ENCODE results near the gene IFT172. TPM values are rescaled to one million over a fixed set of nuclear protein-coding genes. Genes with fewer than 3 reads are reported as not detected.
A peak's percentile ranks its signal among the peaks of the same experiment; 100 is the strongest.
"Not testable (repeated sequence)": the region's sequence is repeated elsewhere in the genome, so short reads cannot be mapped to it uniquely, and the experiment has no call there.

The IFT172 gene
- total and polyA plus RNA-seq, 5 donors from 2014 or later, result 1.1 to 10.3 (median 1.5) TPM

DNA sequence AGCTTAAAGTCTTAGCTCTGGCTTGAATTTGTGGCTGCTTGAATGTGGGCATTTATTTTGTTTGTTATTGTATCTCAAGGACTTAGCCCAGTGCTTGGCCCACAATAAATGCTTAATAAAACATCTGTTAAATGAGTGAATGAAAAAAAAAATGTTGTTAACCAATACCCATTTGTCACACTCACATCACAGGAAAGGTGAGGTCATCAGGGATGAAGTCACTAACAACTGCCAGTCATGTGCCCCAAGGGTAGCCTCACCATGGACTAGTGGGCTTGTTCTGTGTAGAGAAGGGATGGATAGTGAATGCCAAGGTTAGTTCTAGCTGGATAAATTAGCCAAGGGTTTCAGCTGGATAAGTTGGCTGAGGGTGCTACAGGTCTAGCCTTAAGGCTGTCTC lies 58.1 kb downstream of the IFT172 start:
- H3K4me3 Mint-ChIP-seq, result peak overlapping the region; percentile 64 to 83 (median 72)

DNA sequence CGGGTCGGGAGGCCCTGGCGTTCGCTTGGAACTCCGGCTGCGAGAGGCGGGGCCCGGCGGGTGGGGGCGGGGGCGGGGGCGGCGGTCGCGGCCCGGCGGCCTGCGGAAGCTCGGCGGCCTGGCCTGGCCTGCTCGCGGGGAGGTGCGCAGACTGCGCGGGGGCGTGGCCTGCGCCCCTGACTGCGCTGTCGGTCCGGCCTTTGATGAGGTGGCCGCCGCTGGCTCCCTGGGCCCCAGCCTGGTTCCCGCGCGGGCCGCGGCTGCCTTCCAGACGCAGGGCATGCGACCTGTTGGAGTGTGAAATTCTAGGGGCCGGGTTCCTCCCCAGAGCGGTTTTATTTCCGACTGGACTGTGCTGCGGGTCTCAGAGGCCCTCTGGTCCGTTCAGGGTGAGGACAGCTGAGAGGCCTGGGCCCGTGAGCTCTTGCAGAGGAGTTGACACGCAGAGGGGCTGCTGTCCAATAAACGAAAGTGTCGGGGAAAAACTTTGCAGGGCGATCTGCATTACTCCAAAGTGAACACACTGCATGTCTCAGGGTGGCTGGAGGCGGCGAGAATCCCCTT lies 60.5 kb downstream of the IFT172 start:
- Histone ChIP-seq H3K9me3 (ENCODE audit: control insufficient read depth in 2 of 2, low read length in 2 of 2) (no peaks in the 10 kb centered on the region), H3K27me3 (ENCODE audit: control insufficient read depth, insufficient read depth, low read length) (no peaks in the 10 kb centered on the region), H3K4me1 (ENCODE audit: control insufficient read depth, insufficient read depth, low read length, poor library complexity, severe bottlenecking) (peaks cover 39% of the 10 kb centered on the region), H3K36me3 (ENCODE audit: control insufficient read depth, insufficient read depth, low read length) (peaks cover 10% of the 10 kb centered on the region), H3K4me3 (ENCODE audit: low read depth, low read length) (peak overlapping the region; percentile 91), H3K27ac (ENCODE audit: insufficient read depth, low read length, poor library complexity, severe bottlenecking) (peak overlapping the region; percentile 86)
- H3K36me3 Mint-ChIP-seq, result peaks cover 14% of the 10 kb centered on the region
- H3K27me3 Mint-ChIP-seq, result peaks cover 7% of the 10 kb centered on the region
- peak overlapping the region; percentile 88 to 95 (median 94) for H3K27ac Mint-ChIP-seq
- peaks cover 0 to 3% (median 0%) of the 10 kb centered on the region in 7 donors for H3K9me3 Mint-ChIP-seq
- DNase-seq (peak in 2 of 3 donors; percentile 72 to 83), ATAC-seq (ENCODE audit: low read depth in 2 of 2) (peak; percentile 66)
- H3K4me1 Mint-ChIP-seq, result peaks cover 25 to 53% (median 36%) of the 10 kb centered on the region in 4 donors
- peak overlapping the region; percentile 95 to 98 (median 96) for H3K4me3 Mint-ChIP-seq

More for the DNA sequence above, 58.1 kb downstream of the IFT172 start:
- H3K27ac ChIP-seq (ENCODE audit: insufficient read depth, low read length, poor library complexity, severe bottlenecking), result peak overlapping the region; percentile 33
- ATAC-seq (ENCODE audit: low read depth in 2 of 2) (no peak), DNase-seq (peak in 2 of 3 donors; percentile 13 to 32)
- no peaks in the 10 kb centered on the region for H3K9me3 ChIP-seq (ENCODE audit: control insufficient read depth in 2 of 2, low read length in 2 of 2)
- H3K4me1 ChIP-seq (ENCODE audit: control insufficient read depth, insufficient read depth, low read length, poor library complexity, severe bottlenecking), result peaks cover 39% of the 10 kb centered on the region
- peaks cover 34% of the 10 kb centered on the region for H3K36me3 ChIP-seq (ENCODE audit: control insufficient read depth, insufficient read depth, low read length)
- Mint-ChIP-seq H3K27me3 (peaks cover 7% of the 10 kb centered on the region), H3K4me1 (peaks cover 28 to 54% (median 40%) of the 10 kb centered on the region in 4 donors), H3K36me3 (peaks cover 37% of the 10 kb centered on the region), H3K27ac (peak overlapping the region; percentile 14 to 95 (median 86)), H3K9me3 (peaks cover 0 to 3% (median 0%) of the 10 kb centered on the region in 7 donors)
- no peaks in the 10 kb centered on the region for H3K27me3 ChIP-seq (ENCODE audit: control insufficient read depth, insufficient read depth, low read length)
- H3K4me3 ChIP-seq (ENCODE audit: low read depth, low read length), result peak overlapping the region; percentile 39

- Histone ChIP-seq H3K27me3 (ENCODE audit: control insufficient read depth, insufficient read depth, low read length) (no peaks in the 10 kb centered on the region), H3K27ac (ENCODE audit: insufficient read depth, low read length, poor library complexity, severe bottlenecking) (peak within 1 kb of the TSS; percentile 86), H3K4me1 (ENCODE audit: control insufficient read depth, insufficient read depth, low read length, poor library complexity, severe bottlenecking) (peaks cover 39% of the 10 kb centered on the region), H3K4me3 (ENCODE audit: low read depth, low read length) (peak within 1 kb of the TSS; percentile 91), H3K9me3 (ENCODE audit: control insufficient read depth in 2 of 2, low read length in 2 of 2) (no peaks in the 10 kb centered on the region), H3K36me3 (ENCODE audit: control insufficient read depth, insufficient read depth, low read length) (peaks cover 4% of the 10 kb centered on the region)
- H3K4me1 Mint-ChIP-seq, result peaks cover 21 to 48% (median 31%) of the 10 kb centered on the region in 4 donors
- H3K27me3 Mint-ChIP-seq, result peaks cover 7% of the 10 kb centered on the region
- peaks cover 0 to 3% (median 0%) of the 10 kb centered on the region in 7 donors for H3K9me3 Mint-ChIP-seq
- peaks cover 7% of the 10 kb centered on the region for H3K36me3 Mint-ChIP-seq
- ATAC-seq (ENCODE audit: low read depth in 2 of 2) (peak; percentile 93 to 95), DNase-seq (peak; percentile 88 to 94 (median 89))
- H3K4me3 Mint-ChIP-seq, result peak within 1 kb of the TSS; percentile 98 to 99 (median 98)
- H3K27ac Mint-ChIP-seq, result peak within 1 kb of the TSS; percentile 94 to 99 (median 95)
Measured at GRCh38 chr2:27428213-27428977, 61.1 kb downstream of the IFT172 start, which contains the start of gene NRBP1. NRBP1 (plus strand) TSS chr2:27428631; CDS start chr2:27433274, 4,643 bp downstream.

DNA sequence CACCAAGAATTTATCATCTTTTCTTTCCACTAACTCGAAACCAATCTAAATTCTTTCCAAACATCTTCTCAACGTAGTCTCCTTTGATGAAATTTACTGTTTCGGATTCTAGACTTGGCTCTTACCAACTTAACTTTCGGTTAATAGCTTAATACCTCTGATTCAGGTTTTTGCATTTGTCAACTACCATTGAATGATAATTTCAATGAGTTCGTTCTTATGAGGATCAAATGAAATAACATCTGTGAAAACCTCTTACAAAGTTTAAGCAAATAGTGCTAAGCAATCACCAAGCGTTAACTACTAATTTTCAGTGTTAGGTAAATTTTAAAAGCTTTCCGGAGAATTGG lies 61.7 kb downstream of the IFT172 start:
- peak overlapping the region; percentile 87 for H3K4me3 ChIP-seq (ENCODE audit: low read depth, low read length)
- no peaks in the 10 kb centered on the region for H3K27me3 ChIP-seq (ENCODE audit: control insufficient read depth, insufficient read depth, low read length)
- peaks cover 39% of the 10 kb centered on the region for H3K4me1 ChIP-seq (ENCODE audit: control insufficient read depth, insufficient read depth, low read length, poor library complexity, severe bottlenecking)
- peak overlapping the region; percentile 86 for H3K27ac ChIP-seq (ENCODE audit: insufficient read depth, low read length, poor library complexity, severe bottlenecking)
- H3K36me3 Mint-ChIP-seq, result peaks cover 3% of the 10 kb centered on the region
- peak overlapping the region; percentile 89 to 99 (median 94) for H3K27ac Mint-ChIP-seq
- H3K9me3 ChIP-seq (ENCODE audit: control insufficient read depth in 2 of 2, low read length in 2 of 2), result no peaks in the 10 kb centered on the region
- ATAC-seq (ENCODE audit: low read depth in 2 of 2) (no peak), DNase-seq (no peak)
- peak overlapping the region; percentile 98 to 99 (median 98) for H3K4me3 Mint-ChIP-seq
- peaks cover 0 to 3% (median 0%) of the 10 kb centered on the region in 7 donors for H3K9me3 Mint-ChIP-seq
- no peaks in the 10 kb centered on the region for H3K36me3 ChIP-seq (ENCODE audit: control insufficient read depth, insufficient read depth, low read length)
- H3K27me3 Mint-ChIP-seq, result peaks cover 7% of the 10 kb centered on the region
- H3K4me1 Mint-ChIP-seq, result peaks cover 21 to 42% (median 30%) of the 10 kb centered on the region in 4 donors

DNA sequence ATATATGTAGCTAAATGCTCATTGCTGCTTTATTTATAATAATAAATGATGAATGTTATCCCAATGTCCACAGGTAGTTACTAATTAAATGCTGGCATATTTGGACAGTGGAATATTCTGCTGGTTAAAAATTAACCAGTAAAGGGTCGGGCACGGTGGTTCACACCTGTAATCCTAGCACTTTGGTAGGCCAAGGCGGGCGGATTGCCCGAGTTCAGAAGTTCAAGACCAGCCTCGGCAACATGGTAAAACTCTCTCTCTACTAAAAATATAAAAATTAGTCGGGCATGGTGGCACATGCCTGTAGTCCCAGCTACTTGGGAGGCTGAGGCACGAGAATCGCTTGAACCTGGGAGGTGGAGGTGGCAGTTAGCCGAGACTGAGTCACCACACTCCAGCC lies 64.5 kb downstream of the IFT172 start:
- H3K27me3 ChIP-seq (ENCODE audit: control insufficient read depth, insufficient read depth, low read length); H3K36me3 Mint-ChIP-seq: not testable (repeated sequence)
- H3K4me1 Mint-ChIP-seq, result peaks cover 12 to 21% (median 17%) of the 10 kb centered on the region in 4 donors

DNA sequence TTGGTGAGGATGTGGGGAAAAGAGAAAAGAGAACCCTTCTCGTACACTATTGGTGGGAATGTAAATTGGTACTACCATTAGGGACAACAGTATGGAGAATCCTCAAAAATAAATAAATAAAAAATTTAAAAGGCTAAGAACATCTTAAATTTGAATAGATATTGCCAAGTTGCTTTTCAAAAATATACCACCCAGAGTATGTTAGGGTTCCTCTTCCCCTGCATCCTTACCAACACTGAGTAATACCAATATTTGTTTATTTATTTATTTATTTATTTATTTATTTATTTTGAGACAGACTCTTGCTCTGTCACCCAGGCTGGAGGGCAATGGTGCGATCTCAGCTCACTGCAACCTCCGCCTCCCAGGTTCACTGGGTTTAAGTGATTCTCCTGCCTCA lies 66.6 kb downstream of the IFT172 start:
- H3K27me3 ChIP-seq (ENCODE audit: control insufficient read depth, insufficient read depth, low read length), result no peaks in the 10 kb centered on the region
- no peaks in the 10 kb centered on the region for H3K9me3 ChIP-seq (ENCODE audit: control insufficient read depth in 2 of 2, low read length in 2 of 2)
- Mint-ChIP-seq H3K4me3 (no peak overlapping the region), H3K36me3 (no peaks in the 10 kb centered on the region), H3K27me3 (no peaks in the 10 kb centered on the region), H3K4me1 (peaks cover 4 to 7% (median 5%) of the 10 kb centered on the region in 4 donors), H3K9me3 (peaks cover 0 to 3% (median 0%) of the 10 kb centered on the region in 7 donors), H3K27ac (no peak overlapping the region)
- H3K36me3 ChIP-seq (ENCODE audit: control insufficient read depth, insufficient read depth, low read length), result no peaks in the 10 kb centered on the region
- ATAC-seq (ENCODE audit: low read depth in 2 of 2), result no peak
- no peak overlapping the region for H3K4me3 ChIP-seq (ENCODE audit: low read depth, low read length)
- DNase-seq, result no peak
- H3K4me1 ChIP-seq (ENCODE audit: control insufficient read depth, insufficient read depth, low read length, poor library complexity, severe bottlenecking), result peaks cover 5% of the 10 kb centered on the region
- H3K27ac ChIP-seq (ENCODE audit: insufficient read depth, low read length, poor library complexity, severe bottlenecking), result no peak overlapping the region

More for the DNA sequence above, 64.5 kb downstream of the IFT172 start:
- not testable (repeated sequence) for H3K36me3 ChIP-seq (ENCODE audit: control insufficient read depth, insufficient read depth, low read length); H3K27ac ChIP-seq (ENCODE audit: insufficient read depth, low read length, poor library complexity, severe bottlenecking); H3K9me3 Mint-ChIP-seq; H3K4me3 ChIP-seq (ENCODE audit: low read depth, low read length); H3K9me3 ChIP-seq (ENCODE audit: control insufficient read depth in 2 of 2, low read length in 2 of 2); H3K27me3 Mint-ChIP-seq; H3K27ac Mint-ChIP-seq; H3K4me3 Mint-ChIP-seq; ATAC-seq (ENCODE audit: low read depth in 2 of 2); DNase-seq
- H3K4me1 ChIP-seq (ENCODE audit: control insufficient read depth, insufficient read depth, low read length, poor library complexity, severe bottlenecking), result peaks cover 16% of the 10 kb centered on the region

DNA sequence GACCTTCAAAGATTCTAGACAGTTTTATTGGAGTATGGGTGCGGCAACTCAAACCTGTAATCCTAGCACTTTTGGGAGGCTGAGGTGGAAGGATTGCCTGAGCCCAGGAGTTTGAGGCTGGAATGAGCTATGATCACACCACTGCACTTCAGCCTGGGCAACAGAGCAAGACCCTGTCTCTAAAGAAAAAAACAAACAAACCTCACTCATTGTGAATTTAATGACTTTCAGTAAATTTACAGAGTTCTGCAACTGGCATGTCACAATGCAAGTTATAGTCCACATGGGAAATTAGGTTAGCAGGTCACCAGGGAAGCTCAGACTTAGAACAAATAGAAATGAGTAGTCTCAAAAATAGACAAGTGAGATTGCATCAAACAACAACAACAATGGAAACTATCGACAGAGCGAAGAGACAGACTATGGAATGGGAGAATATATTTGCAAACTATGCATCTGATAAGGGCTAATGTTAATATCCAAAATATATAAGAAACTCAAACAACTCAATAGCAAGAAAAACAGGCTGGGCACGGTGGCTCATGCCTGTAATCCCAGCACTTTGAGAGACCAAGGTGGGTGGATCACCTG lies 67.8 kb downstream of the IFT172 start:
- ATAC-seq (ENCODE audit: low read depth in 2 of 2) (no peak), DNase-seq (no peak)
- Histone ChIP-seq H3K4me1 (ENCODE audit: control insufficient read depth, insufficient read depth, low read length, poor library complexity, severe bottlenecking) (no peaks in the 10 kb centered on the region), H3K9me3 (ENCODE audit: control insufficient read depth in 2 of 2, low read length in 2 of 2) (no peaks in the 10 kb centered on the region), H3K36me3 (ENCODE audit: control insufficient read depth, insufficient read depth, low read length) (no peaks in the 10 kb centered on the region), H3K4me3 (ENCODE audit: low read depth, low read length) (no peak overlapping the region), H3K27me3 (ENCODE audit: control insufficient read depth, insufficient read depth, low read length) (no peaks in the 10 kb centered on the region), H3K27ac (ENCODE audit: insufficient read depth, low read length, poor library complexity, severe bottlenecking) (no peak overlapping the region)
- Mint-ChIP-seq H3K36me3 (no peaks in the 10 kb centered on the region), H3K4me3 (no peak overlapping the region), H3K27ac (peak overlapping the region in 2 of 3 donors; percentile 21 to 27), H3K4me1 (no peaks in the 10 kb centered on the region), H3K27me3 (no peaks in the 10 kb centered on the region), H3K9me3 (no peaks in the 10 kb centered on the region)
